Breast epithelium (tissue), 4 donors: ENCODE results near the gene TOB2. TPM values are rescaled to one million over a fixed set of nuclear protein-coding genes. Genes with fewer than 3 reads are reported as not detected.

Source experiments
- DNase-seq, 2 donors: peaks; one replicate each; pipeline ENCODE4 v3.0.0-alpha.2; 2019; ENCODE audit warnings: low spot score in 2 of 2
- H3K27ac ChIP-seq, 2 donors: fragments of 200-600 bp; sonication (generic) in 1 of 2; one replicate each; pipeline ENCODE4 v1.5.1; 2016 to 2019; ENCODE audit warnings: mild to moderate bottlenecking in 1 of 2
- H3K27me3 ChIP-seq, 2 donors: fragments of 200-600 bp; sonication (generic) in 1 of 2; one replicate each; pipeline versions ENCODE4 v1.5.1 to v1.6.0; 2017 to 2019; ENCODE audit warnings: control low read depth in 1 of 2, mild to moderate bottlenecking in 1 of 2
- H3K36me3 ChIP-seq: fragments of 200-600 bp; one replicate; pipeline ENCODE4 v1.5.1; 2019
- H3K4me1 ChIP-seq, 2 donors: fragments of 200-600 bp; sonication (generic); one replicate each; pipeline ENCODE4 v1.5.1; 2016 to 2019; ENCODE audit warnings: control low read depth in 1 of 2
- H3K4me3 ChIP-seq, 3 donors: fragments of 200-600 bp; sonication (generic); 1 replicate in 2 of 3; 2 replicates in 1 of 3; pipeline ENCODE4 v1.5.1; 2016 to 2019; ENCODE audit warnings: mild to moderate bottlenecking in 3 of 3, moderate library complexity in 2 of 3
- H3K9me3 ChIP-seq, 2 donors: fragments of 200-600 bp; sonication (generic) in 1 of 2; one replicate each; pipeline ENCODE4 v1.5.1; 2016 to 2019; ENCODE audit warnings: control low read depth in 1 of 2
- POLR2A ChIP-seq: fragments of 450-650 bp; IDR thresholded peaks from one replicate; pipeline ENCODE4 v1.6.1; 2016; ENCODE audit warnings: antibody characterized with exemption, mild to moderate bottlenecking, moderate library complexity
- POLR2AphosphoS5 ChIP-seq, 3 donors: sonication (generic); formaldehyde crosslinking; IDR thresholded peaks; one replicate each; pipeline ENCODE4 v1.6.1; 2017; ENCODE audit warnings: antibody characterized with exemption in 3 of 3
- intact Hi-C: fragments of 100-400 bp; cut with DNase I; formaldehyde crosslinking; loops from one replicate; pipeline ENCODE4 v1.15.1; 2023; ENCODE audit warnings: low total_unique reads
- total RNA-seq, 3 donors: library from RNA; depleted of rRNA; stranded (reverse); fragments of >200 nt; gene quantifications; one replicate each; pipeline ENCODE4 v1.1.0, GENCODE V29; 2016
- TF ChIP-seq, protein P1 (sequence below), 3 donors: fragments of 450-650 bp; IDR thresholded peaks; one replicate each; pipeline ENCODE4 v1.5.1; 2016 to 2017; ENCODE audit warnings: antibody characterized with exemption in 3 of 3, mild to moderate bottlenecking in 3 of 3, moderate library complexity in 3 of 3

Gene TOB2
- total RNA-seq, 3 donors from 2014 or later, result 28.8 to 61.9 (median 45.8) TPM

DNA sequence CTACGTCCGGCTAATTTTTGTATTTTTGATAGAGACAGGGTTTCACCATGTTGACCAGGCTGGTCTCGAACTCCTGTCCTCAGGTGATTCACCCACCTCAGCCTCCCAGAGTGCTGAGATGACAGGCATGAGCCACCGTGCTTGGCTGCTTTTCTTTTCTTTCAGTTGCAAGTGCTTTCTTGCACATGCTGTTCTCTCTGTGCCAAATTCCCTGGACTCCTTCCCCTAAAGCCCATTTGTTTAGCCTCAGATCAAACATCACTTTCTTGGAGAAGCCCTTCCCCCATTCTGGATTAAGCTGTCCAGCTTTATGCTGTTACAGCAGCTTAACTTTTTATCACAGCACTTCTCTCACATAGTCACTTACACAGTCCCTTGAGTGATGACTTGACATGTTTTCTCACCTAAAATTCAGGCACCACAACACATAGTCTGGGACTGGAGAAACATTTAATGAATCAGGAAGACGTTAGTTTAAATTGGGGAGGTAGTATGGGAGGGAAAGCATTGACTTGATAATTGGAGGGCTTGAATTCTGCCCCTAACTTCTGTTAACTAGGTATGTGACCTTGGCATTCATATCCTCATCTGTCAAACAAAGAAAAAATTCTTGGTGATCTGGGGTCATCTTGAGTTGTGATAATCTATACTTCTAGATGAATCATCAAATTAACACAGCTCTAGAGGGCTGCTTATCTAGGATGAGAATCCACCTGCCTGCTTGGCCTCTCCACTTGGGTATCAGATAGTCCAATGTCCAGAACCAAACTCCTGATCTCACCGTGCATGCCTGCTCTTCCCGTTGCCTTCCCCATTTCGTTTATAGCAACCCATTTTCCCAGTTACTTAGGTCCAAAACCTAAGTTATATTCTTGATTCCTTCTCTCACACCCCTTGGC lies 40.7 kb upstream of the TOB2 start:
- H3K9me3 ChIP-seq, result no peaks in the 10 kb centered on the region
- no peaks in the 10 kb centered on the region for H3K27me3 ChIP-seq
- no peak overlapping the region for H3K27ac ChIP-seq
- H3K36me3 ChIP-seq, result no peaks in the 10 kb centered on the region
- TF ChIP-seq POLR2A (no peak), POLR2AphosphoS5 (IDR thresholded peaks at IDR 0.05) (no peak)
- TF ChIP-seq, protein P1, sequence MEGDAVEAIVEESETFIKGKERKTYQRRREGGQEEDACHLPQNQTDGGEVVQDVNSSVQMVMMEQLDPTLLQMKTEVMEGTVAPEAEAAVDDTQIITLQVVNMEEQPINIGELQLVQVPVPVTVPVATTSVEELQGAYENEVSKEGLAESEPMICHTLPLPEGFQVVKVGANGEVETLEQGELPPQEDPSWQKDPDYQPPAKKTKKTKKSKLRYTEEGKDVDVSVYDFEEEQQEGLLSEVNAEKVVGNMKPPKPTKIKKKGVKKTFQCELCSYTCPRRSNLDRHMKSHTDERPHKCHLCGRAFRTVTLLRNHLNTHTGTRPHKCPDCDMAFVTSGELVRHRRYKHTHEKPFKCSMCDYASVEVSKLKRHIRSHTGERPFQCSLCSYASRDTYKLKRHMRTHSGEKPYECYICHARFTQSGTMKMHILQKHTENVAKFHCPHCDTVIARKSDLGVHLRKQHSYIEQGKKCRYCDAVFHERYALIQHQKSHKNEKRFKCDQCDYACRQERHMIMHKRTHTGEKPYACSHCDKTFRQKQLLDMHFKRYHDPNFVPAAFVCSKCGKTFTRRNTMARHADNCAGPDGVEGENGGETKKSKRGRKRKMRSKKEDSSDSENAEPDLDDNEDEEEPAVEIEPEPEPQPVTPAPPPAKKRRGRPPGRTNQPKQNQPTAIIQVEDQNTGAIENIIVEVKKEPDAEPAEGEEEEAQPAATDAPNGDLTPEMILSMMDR (IDR thresholded peaks at IDR 0.05), result no peak
- no peak for DNase-seq
- no peak overlapping the region for H3K4me3 ChIP-seq
- H3K4me1 ChIP-seq, result peaks cover 0 to 6% of the 10 kb centered on the region in 2 donors
- intact Hi-C loops, result no loop called here

DNA sequence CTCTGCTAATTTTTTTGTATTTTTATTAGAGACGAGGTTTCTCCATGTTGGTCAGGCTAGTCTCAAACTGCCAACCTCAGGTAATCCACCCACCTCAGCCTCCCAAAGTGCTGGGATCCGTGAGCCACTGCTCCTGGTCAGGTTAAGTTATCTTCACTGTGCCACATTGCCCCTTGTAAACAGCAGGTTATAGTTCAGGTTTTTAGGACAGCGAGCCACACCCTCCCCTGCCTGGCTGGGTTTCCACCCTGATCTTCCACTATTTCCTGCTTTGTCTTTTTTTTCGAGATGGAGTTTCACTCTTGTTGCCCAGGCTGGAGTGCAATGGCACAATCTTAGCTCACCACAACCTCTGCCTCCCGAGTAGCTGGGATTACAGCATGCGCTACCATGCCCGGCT lies 38.4 kb upstream of the TOB2 start:
- H3K4me3 ChIP-seq, result no peak overlapping the region
- no peak for DNase-seq
- TF ChIP-seq, protein P1 (IDR thresholded peaks at IDR 0.05), result no peak
- TF ChIP-seq POLR2A (no peak), POLR2AphosphoS5 (IDR thresholded peaks at IDR 0.05) (no peak)
- no peaks in the 10 kb centered on the region for H3K27me3 ChIP-seq
- H3K36me3 ChIP-seq, result no peaks in the 10 kb centered on the region
- no peaks in the 10 kb centered on the region for H3K9me3 ChIP-seq
- peak overlapping the region; percentile 41 to 52 for H3K27ac ChIP-seq
- intact Hi-C loops, result no loop called here
- peaks cover 0 to 16% of the 10 kb centered on the region in 2 donors for H3K4me1 ChIP-seq

DNA sequence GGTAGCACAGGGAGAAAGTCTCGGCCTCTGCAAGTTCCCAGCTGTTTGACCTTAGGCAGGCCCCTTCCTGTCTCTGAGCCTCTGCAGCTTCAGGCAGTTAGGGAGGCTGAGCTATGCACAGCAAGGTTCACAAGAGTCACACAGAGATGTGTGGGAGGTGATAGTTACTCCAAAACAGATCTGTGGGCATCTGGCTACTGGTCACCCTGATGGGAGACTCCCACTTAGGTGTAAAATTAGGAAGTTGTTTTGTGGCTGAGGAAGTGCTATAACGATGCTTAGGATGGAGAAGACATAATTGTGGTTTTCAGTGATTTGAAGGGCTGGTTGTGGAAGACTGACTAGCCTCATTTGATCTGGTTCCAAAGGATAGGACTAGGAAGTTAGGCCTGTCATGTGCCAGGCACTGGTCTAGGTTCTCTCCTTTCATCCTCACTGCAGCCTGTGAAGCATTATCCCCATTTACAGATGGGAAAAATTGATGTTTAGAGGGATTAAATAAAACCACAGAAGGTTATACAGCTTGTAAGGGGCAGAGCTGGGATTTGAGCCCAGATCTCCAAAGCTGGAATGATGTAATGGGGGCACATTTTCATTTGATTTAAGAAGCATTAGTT lies 35.8 kb upstream of the TOB2 start:
- no peaks in the 10 kb centered on the region for H3K27me3 ChIP-seq
- H3K4me1 ChIP-seq, result peaks cover 0 to 22% of the 10 kb centered on the region in 2 donors
- intact Hi-C loops, result no loop called here
- H3K4me3 ChIP-seq, result no peak overlapping the region
- peak overlapping the region; percentile 78 to 82 for H3K27ac ChIP-seq
- TF ChIP-seq POLR2A (no peak), POLR2AphosphoS5 (IDR thresholded peaks at IDR 0.05) (no peak)
- TF ChIP-seq, protein P1 (IDR thresholded peaks at IDR 0.05), result no peak
- no peaks in the 10 kb centered on the region for H3K36me3 ChIP-seq
- DNase-seq, result no peak
- H3K9me3 ChIP-seq, result no peaks in the 10 kb centered on the region

DNA sequence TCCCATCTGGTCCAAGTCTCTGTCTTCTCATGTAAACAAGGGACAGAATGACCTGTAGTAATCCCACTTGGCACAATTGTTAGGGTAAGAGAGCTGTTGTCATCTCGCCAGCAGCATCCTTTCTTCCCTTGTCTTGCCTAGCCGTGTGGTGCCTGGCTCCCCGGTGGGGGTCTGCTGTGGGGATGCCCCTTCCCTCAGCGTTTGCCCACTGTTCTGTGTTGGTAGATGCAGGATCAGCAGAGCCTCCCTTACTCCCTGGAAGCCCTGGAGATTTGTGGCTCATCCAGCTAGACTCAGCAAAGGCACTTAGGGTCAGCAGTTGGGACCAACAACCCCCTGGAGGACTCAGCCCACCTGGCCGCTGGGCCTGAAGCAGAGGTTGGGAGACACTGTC lies 35.3 kb upstream of the TOB2 start:
- peaks cover 0 to 22% of the 10 kb centered on the region in 2 donors for H3K4me1 ChIP-seq
- DNase-seq, result no peak
- intact Hi-C loops, result no loop called here

More for the DNA sequence above, 35.3 kb upstream of the TOB2 start:
- no peak for TF ChIP-seq POLR2A
- TF ChIP-seq, protein P1 (IDR thresholded peaks at IDR 0.05), result no peak
- no peak for TF ChIP-seq POLR2AphosphoS5 (IDR thresholded peaks at IDR 0.05)
- no peaks in the 10 kb centered on the region for H3K36me3 ChIP-seq
- no peak overlapping the region for H3K4me3 ChIP-seq
- H3K9me3 ChIP-seq, result no peaks in the 10 kb centered on the region
- peak overlapping the region; percentile 78 to 82 for H3K27ac ChIP-seq
- no peaks in the 10 kb centered on the region for H3K27me3 ChIP-seq
